HuH-7.5 (cell line): ENCODE results near the gene ARL4A.

Experiments
- DNase-seq: peaks from one replicate; pipeline ENCODE4 v3.0.0; 2011; ENCODE audit warnings: low spot score

Gene ARL4A

DNA sequence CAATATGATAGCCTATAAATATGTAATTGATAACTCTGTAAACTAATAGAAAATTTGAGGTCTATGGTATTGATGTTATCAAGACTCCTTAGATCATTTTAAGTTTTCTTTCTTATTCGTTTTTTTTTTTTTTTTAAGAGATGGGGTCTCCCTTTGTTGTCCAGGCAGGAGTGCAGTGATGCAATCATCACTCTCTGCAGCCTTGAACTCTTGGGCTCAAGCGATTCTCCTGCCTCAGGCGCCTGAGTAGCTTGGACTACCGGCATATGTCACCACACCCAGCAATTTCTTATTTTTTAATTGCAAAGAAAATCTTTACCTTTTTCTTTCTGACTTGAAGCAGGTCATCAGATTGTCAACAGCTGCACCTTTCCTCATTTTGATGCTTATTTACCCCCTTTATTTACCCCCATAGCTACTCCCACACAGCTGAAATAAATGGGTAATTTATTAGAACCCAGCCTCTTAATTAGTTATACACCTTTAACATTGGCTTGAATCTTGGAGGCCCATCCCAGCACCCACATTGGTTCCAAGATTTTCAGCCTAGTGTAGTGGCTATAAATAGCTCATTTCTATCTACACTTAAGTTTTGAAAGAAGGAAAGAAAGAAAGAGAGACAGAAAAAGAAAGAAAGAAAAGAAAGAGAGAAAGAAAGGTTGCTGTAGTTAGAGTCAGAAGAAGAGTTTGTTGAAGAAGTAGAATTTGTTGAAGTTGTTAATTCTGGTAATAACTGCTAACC is 38.3 kb downstream of the ARL4A start:
- no peak for DNase-seq

DNA sequence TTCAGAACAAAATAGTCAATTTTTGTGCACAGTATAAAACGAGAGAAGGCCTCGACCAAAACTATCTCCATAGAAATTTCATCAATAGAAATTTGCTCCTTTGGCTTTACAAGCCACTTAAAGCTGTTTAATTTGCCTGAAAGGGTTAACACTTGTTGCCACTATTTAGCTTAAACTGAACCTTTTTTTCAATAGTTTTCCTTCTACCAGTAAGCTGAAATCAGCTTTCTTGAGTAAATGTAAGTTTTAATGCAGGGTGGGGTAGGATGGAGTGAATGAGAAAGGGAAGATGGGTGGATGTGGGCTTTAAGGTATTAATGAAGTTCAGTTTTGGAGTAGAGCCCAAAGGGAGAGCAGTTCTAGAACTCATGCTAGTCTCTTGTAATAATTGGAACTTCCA is 39.5 kb downstream of the ARL4A start:
- DNase-seq = no peak

- no peak for DNase-seq
These were observed 40.2 kb downstream of the ARL4A start for GRCh38 chr7:12727455-12728191.

DNA sequence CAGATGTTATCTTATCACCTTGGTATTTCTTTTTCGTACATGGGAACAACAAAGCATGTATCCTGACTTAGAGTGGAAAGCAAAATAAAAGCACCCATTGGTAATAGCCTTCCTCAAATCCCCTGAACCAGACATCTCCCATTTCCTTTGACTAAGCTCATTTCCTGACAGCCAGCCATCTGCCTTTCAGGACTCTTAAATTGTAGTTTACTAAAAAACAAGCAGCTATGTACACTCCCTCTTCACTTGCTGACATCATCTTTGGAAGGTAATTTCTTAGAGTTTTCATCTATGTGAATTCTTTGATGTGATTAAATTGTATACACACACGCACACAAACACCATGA is 40.7 kb downstream of the ARL4A start:
- DNase-seq = no peak

GRCh38 chr7:12729112-12729511 is 41.7 kb downstream of the ARL4A start:
- DNase-seq = no peak

DNA sequence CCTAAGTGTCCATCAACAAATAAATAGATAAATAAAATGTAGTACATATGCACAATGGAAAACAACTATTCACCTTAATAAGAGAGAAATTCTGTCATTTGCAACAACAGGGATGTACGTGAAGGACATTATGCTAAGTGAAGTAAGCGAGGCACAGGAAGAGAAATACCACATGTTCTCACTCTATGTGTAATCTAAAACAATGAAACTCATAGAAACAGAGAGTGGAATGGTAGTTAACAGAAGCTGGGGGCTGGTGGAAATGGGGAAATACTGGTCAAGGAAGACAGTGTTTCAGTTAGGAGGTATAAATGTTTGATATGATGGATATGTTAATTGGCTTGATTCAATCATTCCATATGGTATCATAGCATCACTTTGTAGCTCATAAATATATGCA is 43.1 kb downstream of the ARL4A start:
- DNase-seq = no peak

DNA sequence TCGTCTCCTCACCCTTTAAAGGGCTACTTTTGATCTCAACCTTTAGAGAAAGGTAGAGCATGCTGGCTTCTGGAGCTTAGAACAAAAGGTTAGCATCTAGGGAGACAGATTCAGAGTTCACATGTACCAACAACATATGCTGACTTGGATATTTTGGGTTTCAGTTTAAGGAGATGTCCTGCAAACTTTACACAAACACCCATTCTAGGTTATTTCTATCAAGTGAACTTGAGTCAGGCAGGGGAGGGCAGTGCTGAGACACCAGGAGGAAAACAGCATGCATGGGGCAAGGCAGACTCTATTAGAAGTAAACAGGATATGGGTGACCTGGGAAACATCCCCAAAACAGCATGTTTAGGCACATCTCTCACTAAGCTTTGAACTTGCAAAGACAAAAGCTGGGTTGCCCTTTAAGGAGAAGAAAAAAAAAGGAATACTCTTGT is 43.8 kb downstream of the ARL4A start:
- no peak for DNase-seq

DNA sequence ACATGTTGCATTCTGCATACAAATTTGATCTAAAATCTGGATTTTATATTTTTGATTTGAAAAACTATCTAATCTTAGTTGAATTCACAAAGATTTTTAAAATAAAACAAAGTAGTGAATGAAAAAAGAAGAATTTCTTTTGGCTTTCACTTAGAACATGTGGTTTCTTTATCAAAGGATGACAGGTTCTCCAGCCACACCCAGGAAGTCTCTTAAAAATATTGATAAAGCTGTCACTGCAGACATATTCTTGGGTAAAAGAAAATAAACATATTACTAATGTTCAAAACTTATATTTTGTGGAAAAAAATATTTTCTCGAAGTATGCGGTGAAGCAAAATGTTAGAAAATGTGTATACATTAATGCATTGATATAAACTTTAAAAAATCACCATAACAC is 44.3 kb downstream of the ARL4A start:
- DNase-seq = no peak

DNA sequence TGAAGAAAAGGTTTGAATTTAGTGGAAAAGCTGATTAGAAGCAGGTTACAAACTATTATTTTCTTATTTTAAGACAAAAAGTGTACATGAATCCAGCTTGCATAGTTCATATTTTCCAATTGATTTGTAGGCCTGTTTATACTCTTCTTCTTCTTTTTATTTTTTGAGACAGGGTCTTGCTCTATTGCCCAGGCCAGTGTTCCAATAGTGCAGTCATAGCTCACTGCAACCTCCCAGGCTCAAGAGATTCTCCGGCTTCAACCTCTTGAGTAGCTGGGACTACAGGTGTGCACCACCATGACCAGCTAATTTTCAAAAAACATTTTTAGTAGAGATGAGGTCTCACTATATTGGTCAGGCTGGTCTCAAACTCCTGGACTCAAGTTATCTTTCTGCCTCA is 45.0 kb downstream of the ARL4A start:
- DNase-seq = no peak

- no peak for DNase-seq
These were observed 48.5 kb downstream of the ARL4A start for GRCh38 chr7:12735923-12736322.

GRCh38 chr7:12737373-12737772 is 49.9 kb downstream of the ARL4A start:
- no peak for DNase-seq

- no peak for DNase-seq
These were observed 50.4 kb downstream of the ARL4A start for GRCh38 chr7:12737836-12738235.

DNA sequence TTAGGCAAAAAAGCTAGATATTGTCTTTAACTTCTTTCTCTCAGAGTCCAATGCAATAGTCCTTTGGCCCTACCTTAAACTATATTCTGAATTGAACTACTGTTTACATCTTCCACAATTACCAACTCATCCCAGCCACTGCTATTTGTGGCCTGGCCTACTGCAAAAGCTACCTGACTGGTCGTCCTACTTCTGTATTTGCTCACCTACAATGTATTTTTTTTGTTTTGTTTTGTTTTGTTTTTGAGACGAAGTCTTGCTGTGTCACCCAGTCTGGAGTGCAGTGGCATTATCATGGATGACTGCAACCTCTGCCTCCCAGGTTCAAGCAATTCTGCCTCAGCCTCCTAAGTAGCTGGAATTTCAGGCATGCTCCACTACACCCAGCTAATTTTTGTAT is 51.2 kb downstream of the ARL4A start:
- DNase-seq = no peak
